ENCODE results near the gene DYNC1I1. TPM values are rescaled to one million over a fixed set of nuclear protein-coding genes. Genes with fewer than 3 reads are reported as not detected.

The DYNC1I1 gene
- total and polyA plus RNA-seq, 2 experiments from 2014 or later = 1.4 to 4.1 TPM

GRCh38 chr7:96061844-96062243 is 289.5 kb downstream of the DYNC1I1 start:
- H3F3A ChIP-seq (replicated peaks; ENCODE audit: low read depth) = no peaks in the 10 kb centered on the region
- no peak for DNase-seq (ENCODE audit: low spot score)
- H3K36me3 ChIP-seq (ENCODE audit: insufficient read depth) = no peaks in the 10 kb centered on the region
- no peaks in the 10 kb centered on the region for H3K27me3 ChIP-seq (ENCODE audit: insufficient read depth)
- peaks cover 22% of the 10 kb centered on the region for H3K4me1 ChIP-seq (ENCODE audit: insufficient read depth)
- Mint-ChIP-seq H3K4me3 (no peak overlapping the region), H3K9me3 (no peaks in the 10 kb centered on the region), H3K4me1 (peaks cover 23% of the 10 kb centered on the region), H3K36me3 (ENCODE audit: low read depth) (no peaks in the 10 kb centered on the region), H3K27ac (no peak overlapping the region), H3K27me3 (ENCODE audit: insufficient read depth, low read depth, poor library complexity) (peaks cover 5% of the 10 kb centered on the region)
- H3K9me2 ChIP-seq (ENCODE audit: insufficient read depth) = no peaks in the 10 kb centered on the region
- H3K27ac ChIP-seq (ENCODE audit: low read depth) = no peak overlapping the region
- H3K79me2 ChIP-seq (replicated peaks; ENCODE audit: insufficient read depth) = no peaks in the 10 kb centered on the region
- peak overlapping the region; percentile 33 for H3K4me3 ChIP-seq
- TF ChIP-seq CTCF (conservative IDR thresholded peaks at IDR 0.05; ENCODE audit: low read depth in 2 of 2) = no peak
- TF ChIP-seq POLR2AphosphoS5 (IDR thresholded peaks at IDR 0.05; ENCODE audit: low read depth) = no peak
- no peak for TF ChIP-seq NANOG (IDR thresholded peaks at IDR 0.05; ENCODE audit: borderline replicate concordance)
- TF ChIP-seq STAT1 (IDR thresholded peaks at IDR 0.05; ENCODE audit: unreplicated experiment) = no peak
- no peak for TF ChIP-seq ZNF462 (CRISPR knock-in tag; IDR thresholded peaks at IDR 0.05)
- no peak for TF ChIP-seq JUNB (IDR thresholded peaks at IDR 0.05; ENCODE audit: unreplicated experiment)
- TF ChIP-seq EZH2 (IDR thresholded peaks at IDR 0.05; ENCODE audit: low read depth, unreplicated experiment) = no peak
- TF ChIP-seq ZNF114 (CRISPR knock-in tag; IDR thresholded peaks at IDR 0.05) = no peak
- TF ChIP-seq ETS1 (IDR thresholded peaks at IDR 0.05) = no peak
- TF ChIP-seq REST (IDR thresholded peaks at IDR 0.05; ENCODE audit: unreplicated experiment) = no peak
- no peak for TF ChIP-seq EZH2phosphoT487 (IDR thresholded peaks at IDR 0.05; ENCODE audit: unreplicated experiment)
- no peak for TF ChIP-seq ZNF331 (CRISPR knock-in tag; IDR thresholded peaks at IDR 0.05; ENCODE audit: low read depth)
- TF ChIP-seq CREB1 (CRISPR knock-in tag; IDR thresholded peaks at IDR 0.05; ENCODE audit: low read depth) = no peak
- H2AFZ ChIP-seq = peak overlapping the region; percentile 64; the same call in 1 of the 2 replicates
- ATAC-seq = no peak
- peak overlapping the region; percentile 72 for H3K4me2 ChIP-seq
- H4K20me1 ChIP-seq (replicated peaks; ENCODE audit: insufficient read depth) = no peaks in the 10 kb centered on the region

Data from GM23338 (cell line).